Suppressor macrophage treated with lipopolysaccharide for 1 hour (primary cell): ENCODE results near the gene TTC32.

Experiments
- DNase-seq, 3 donors: peaks; one replicate each; pipeline ENCODE4 v3.0.0-alpha.2; 2020 to 2022

The TTC32 gene

GRCh38 chr2:19898592-19899329 lies 3.0 kb downstream of the TTC32 start:
- no peak for DNase-seq

- no peak for DNase-seq
Observed at GRCh38 chr2:19897623-19898245, 4.0 kb downstream of the TTC32 start.

GRCh38 chr2:19895535-19895934 lies 6.2 kb downstream of the TTC32 start:
- DNase-seq = no peak

GRCh38 chr2:19894134-19894792 lies 7.5 kb downstream of the TTC32 start:
- DNase-seq = no peak

- peak in 1 of 3 donors; percentile 47 for DNase-seq
Observed at GRCh38 chr2:19893520-19894133, 8.2 kb downstream of the TTC32 start.

GRCh38 chr2:19891971-19892370 lies 9.8 kb downstream of the TTC32 start:
- DNase-seq = peak; percentile 81 to 90 (median 85)

GRCh38 chr2:19890104-19890503 lies 11.7 kb downstream of the TTC32 start:
- DNase-seq = no peak

- no peak for DNase-seq
Observed at GRCh38 chr2:19888831-19889230, 13.0 kb downstream of the TTC32 start.

- peak; percentile 27 to 31 (median 31) for DNase-seq
Observed at GRCh38 chr2:19887510-19887909, 14.3 kb downstream of the TTC32 start.

- no peak for DNase-seq
Observed at GRCh38 chr2:19886261-19886660, 15.5 kb downstream of the TTC32 start.

GRCh38 chr2:19885791-19886190 lies 16.0 kb downstream of the TTC32 start:
- no peak for DNase-seq

- no peak for DNase-seq
Observed at GRCh38 chr2:19883971-19884720, 17.6 kb downstream of the TTC32 start.

GRCh38 chr2:19883486-19883885 lies 18.3 kb downstream of the TTC32 start:
- DNase-seq = no peak

- DNase-seq = peak; percentile 34 to 55 (median 36)
Observed at GRCh38 chr2:19882286-19882685, 19.5 kb downstream of the TTC32 start.

- no peak for DNase-seq
Observed at GRCh38 chr2:19881908-19882265, 19.9 kb downstream of the TTC32 start.

- DNase-seq = peak; percentile 28 to 60 (median 55)
Observed at GRCh38 chr2:19881221-19881907, 20.4 kb downstream of the TTC32 start.

- DNase-seq = peak in 2 of 3 donors; percentile 30 to 43
Observed at GRCh38 chr2:19880191-19880590, 21.6 kb downstream of the TTC32 start.

- DNase-seq = no peak
Observed at GRCh38 chr2:19879120-19879519, 22.7 kb downstream of the TTC32 start.

- DNase-seq = no peak
Observed at GRCh38 chr2:19878268-19879046, 23.3 kb downstream of the TTC32 start.

GRCh38 chr2:19876751-19877150 lies 25.0 kb downstream of the TTC32 start:
- no peak for DNase-seq

GRCh38 chr2:19875280-19875679 lies 26.5 kb downstream of the TTC32 start:
- no peak for DNase-seq
